Measurements from ENCODE around the gene PREX1. TPM values are rescaled to one million over a fixed set of nuclear protein-coding genes. Genes with fewer than 3 reads are reported as not detected.

The PREX1 gene
- total RNA-seq, 1 donor from 2014 or later, result 17.7 TPM

DNA sequence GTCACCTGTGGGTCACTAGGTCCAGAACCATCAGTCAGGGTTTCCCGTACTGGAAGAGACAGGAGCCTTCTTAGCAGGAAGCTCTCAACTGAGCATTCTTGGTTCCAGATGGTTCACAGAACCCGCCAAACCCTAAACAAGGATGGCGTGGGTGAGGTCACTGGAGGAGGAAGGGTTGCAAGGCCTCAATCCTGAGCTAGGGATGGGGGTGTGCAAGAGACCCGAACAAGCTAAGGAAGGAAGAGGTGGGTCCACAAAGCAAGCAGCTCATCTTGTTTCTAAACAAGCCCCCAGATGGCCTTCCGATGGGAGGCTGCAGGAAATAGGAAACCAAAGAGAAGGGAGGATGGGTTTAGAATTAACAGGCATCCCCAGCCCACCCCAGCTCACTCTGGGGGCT is 92.7 kb downstream of the PREX1 start:
- TF ChIP-seq POLR2AphosphoS5 (IDR thresholded peaks at IDR 0.05; ENCODE audit: insufficient read depth in 1 of 2, low read depth in 1 of 2) (no peak), POLR2A (IDR thresholded peaks at IDR 0.05) (no peak)
- TF ChIP-seq, protein P1, sequence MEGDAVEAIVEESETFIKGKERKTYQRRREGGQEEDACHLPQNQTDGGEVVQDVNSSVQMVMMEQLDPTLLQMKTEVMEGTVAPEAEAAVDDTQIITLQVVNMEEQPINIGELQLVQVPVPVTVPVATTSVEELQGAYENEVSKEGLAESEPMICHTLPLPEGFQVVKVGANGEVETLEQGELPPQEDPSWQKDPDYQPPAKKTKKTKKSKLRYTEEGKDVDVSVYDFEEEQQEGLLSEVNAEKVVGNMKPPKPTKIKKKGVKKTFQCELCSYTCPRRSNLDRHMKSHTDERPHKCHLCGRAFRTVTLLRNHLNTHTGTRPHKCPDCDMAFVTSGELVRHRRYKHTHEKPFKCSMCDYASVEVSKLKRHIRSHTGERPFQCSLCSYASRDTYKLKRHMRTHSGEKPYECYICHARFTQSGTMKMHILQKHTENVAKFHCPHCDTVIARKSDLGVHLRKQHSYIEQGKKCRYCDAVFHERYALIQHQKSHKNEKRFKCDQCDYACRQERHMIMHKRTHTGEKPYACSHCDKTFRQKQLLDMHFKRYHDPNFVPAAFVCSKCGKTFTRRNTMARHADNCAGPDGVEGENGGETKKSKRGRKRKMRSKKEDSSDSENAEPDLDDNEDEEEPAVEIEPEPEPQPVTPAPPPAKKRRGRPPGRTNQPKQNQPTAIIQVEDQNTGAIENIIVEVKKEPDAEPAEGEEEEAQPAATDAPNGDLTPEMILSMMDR (IDR thresholded peaks at IDR 0.05), result no peak
- intact Hi-C loops (cut with DNase I), result no loop called here
- Histone ChIP-seq H3K4me1 (peaks cover 4% of the 10 kb centered on the region), H3K27ac (no peak overlapping the region), H3K27me3 (no peaks in the 10 kb centered on the region), H3K4me3 (no peak overlapping the region), H3K9me3 (no peaks in the 10 kb centered on the region), H3K36me3 (no peaks in the 10 kb centered on the region)
- DNase-seq (ENCODE audit: extremely low spot score in 2 of 2), result no peak

DNA sequence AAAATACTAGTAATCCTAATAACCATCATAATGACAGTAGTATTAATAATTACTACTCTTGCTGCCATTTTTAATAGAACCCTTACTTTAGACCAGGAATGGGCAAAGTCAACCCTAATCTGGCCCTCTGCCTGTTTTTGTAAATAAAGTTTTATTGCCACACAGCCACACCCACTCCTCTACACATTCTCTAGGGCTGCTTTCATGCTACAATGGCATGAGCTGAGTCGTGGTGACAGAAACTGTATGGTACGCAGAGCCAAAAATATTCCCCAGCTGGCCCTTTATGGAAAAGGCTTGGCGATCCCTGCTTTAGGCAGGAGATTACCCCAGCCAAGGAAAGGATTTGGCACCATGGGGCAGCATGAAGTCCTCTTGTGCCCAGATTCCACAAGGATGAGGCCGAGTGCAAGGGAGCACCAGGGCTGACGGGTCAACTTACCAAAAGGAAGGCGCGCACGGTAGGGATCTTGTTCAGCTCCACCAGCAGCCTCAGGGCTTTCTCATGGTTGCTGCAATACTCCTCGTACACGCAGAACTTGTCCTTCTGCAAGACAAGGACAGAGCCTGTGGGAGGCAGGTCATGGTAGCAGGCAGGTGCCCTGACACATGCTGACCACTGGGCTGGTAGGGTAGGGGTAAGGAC is 93.6 kb downstream of the PREX1 start:
- DNase-seq (ENCODE audit: extremely low spot score in 2 of 2), result no peak
- no peak overlapping the region for H3K4me3 ChIP-seq
- no peak for TF ChIP-seq POLR2AphosphoS5 (IDR thresholded peaks at IDR 0.05; ENCODE audit: insufficient read depth in 1 of 2, low read depth in 1 of 2)
- TF ChIP-seq, protein P1 (IDR thresholded peaks at IDR 0.05), result no peak
- TF ChIP-seq POLR2A (IDR thresholded peaks at IDR 0.05), result no peak
- no peaks in the 10 kb centered on the region for H3K9me3 ChIP-seq
- H3K27ac ChIP-seq, result no peak overlapping the region
- intact Hi-C loops (cut with DNase I), result no loop called here
- no peaks in the 10 kb centered on the region for H3K27me3 ChIP-seq
- no peaks in the 10 kb centered on the region for H3K36me3 ChIP-seq
- H3K4me1 ChIP-seq, result peaks cover 4% of the 10 kb centered on the region

DNA sequence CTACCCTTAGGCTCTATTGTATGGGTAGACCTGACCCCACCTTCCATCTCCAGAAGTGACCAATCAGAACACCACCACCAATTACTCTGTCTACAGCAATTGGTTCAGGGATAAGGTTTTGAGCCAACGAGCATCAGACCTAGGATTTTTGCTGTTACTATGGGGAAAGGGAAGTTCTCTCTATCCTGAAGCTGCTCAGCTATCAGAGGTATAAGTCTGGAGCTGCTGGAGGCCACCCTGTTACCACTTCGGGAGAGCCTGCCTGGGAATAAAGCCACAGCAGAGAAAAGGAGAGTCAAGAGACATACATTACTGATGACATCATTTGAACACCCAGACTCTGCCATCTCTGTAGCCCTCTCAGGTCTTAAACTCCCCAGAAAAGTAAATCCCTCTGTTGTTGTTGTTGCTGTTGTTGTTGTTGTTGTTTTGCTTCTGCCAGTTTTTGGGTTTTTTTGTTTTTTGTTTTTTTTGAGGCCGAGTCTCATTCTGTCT is 94.5 kb downstream of the PREX1 start:
- H3K4me1 ChIP-seq, result peaks cover under 1% of the 10 kb centered on the region
- no peak for TF ChIP-seq POLR2AphosphoS5 (IDR thresholded peaks at IDR 0.05; ENCODE audit: insufficient read depth in 1 of 2, low read depth in 1 of 2)
- TF ChIP-seq, protein P1 (IDR thresholded peaks at IDR 0.05), result no peak
- TF ChIP-seq POLR2A (IDR thresholded peaks at IDR 0.05), result no peak

DNA sequence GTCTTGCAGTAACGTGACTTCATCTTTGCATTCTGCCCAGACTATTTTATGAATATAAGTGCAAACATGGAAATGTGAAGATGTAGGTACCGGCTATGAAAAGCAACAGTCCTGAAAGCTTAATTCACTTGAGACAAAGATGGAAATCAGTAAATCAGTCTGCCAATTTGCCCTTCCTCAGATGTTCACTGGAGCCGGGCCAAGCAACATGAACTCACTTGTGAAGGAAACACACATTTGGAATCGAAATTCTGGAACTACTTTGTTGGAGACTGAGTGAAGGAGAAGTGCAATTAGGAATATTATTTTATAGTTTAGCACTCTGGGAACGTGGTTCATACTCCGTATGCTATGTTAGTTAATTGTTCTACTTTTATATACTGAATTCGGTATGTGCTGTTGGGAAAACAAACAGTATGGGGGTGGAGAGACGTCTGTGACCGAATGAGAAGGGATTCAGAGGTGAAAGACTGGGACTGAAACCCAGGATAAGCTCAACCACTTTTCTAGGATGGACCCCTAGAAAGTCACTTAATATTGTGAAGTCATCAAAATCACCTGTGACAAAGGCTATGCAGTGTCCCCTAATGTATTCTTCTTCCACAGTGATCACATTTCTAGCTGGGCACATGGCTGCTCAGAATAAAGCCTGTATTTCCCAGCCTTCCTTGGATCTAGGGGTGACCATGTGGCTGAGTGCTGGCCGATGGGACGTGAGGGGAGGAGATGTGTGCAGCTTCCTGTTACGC is 95.5 kb downstream of the PREX1 start:
- TF ChIP-seq, protein P1 (IDR thresholded peaks at IDR 0.05), result no peak
- TF ChIP-seq POLR2AphosphoS5 (IDR thresholded peaks at IDR 0.05; ENCODE audit: insufficient read depth in 1 of 2, low read depth in 1 of 2), result no peak
- TF ChIP-seq POLR2A (IDR thresholded peaks at IDR 0.05), result no peak
- intact Hi-C loops (cut with DNase I), result no loop called here
- H3K27me3 ChIP-seq, result no peaks in the 10 kb centered on the region

More for the DNA sequence above, 94.5 kb downstream of the PREX1 start:
- no peak for DNase-seq (ENCODE audit: extremely low spot score in 2 of 2)
- no peak overlapping the region for H3K4me3 ChIP-seq
- no peak overlapping the region for H3K27ac ChIP-seq
- no peaks in the 10 kb centered on the region for H3K9me3 ChIP-seq
- intact Hi-C loops (cut with DNase I), result no loop called here
- no peaks in the 10 kb centered on the region for H3K36me3 ChIP-seq
- no peaks in the 10 kb centered on the region for H3K27me3 ChIP-seq

DNA sequence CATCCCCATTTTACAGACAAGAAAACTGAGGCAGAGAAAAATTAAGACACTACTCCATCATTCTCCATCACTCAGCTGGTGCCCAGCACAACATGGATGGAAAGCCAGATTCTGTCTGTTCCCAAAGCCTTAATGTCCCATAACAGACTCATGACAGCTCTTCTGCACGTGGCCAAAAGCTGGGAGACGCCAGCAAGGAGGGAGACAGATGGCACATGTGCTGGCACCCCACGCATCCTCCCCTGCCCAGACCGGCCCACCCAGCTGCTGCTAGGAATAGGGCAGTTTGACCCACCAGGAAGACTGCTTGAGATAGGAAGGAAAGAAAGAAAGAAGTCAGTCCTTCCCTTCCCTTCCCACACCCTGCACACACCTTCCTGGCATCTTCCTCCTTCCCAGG is 96.3 kb downstream of the PREX1 start:
- no peaks in the 10 kb centered on the region for H3K9me3 ChIP-seq
- intact Hi-C loops (cut with DNase I), result no loop called here
- TF ChIP-seq, protein P1 (IDR thresholded peaks at IDR 0.05), result no peak
- no peak for TF ChIP-seq POLR2AphosphoS5 (IDR thresholded peaks at IDR 0.05; ENCODE audit: insufficient read depth in 1 of 2, low read depth in 1 of 2)
- TF ChIP-seq POLR2A (IDR thresholded peaks at IDR 0.05), result no peak
- no peak overlapping the region for H3K27ac ChIP-seq
- DNase-seq (ENCODE audit: extremely low spot score in 2 of 2), result no peak
- no peaks in the 10 kb centered on the region for H3K27me3 ChIP-seq
- H3K4me3 ChIP-seq, result no peak overlapping the region
- no peaks in the 10 kb centered on the region for H3K36me3 ChIP-seq
- H3K4me1 ChIP-seq, result no peaks in the 10 kb centered on the region

More for the DNA sequence above, 95.5 kb downstream of the PREX1 start:
- no peak overlapping the region for H3K4me3 ChIP-seq
- no peaks in the 10 kb centered on the region for H3K36me3 ChIP-seq
- H3K27ac ChIP-seq, result no peak overlapping the region
- no peaks in the 10 kb centered on the region for H3K4me1 ChIP-seq
- H3K9me3 ChIP-seq, result no peaks in the 10 kb centered on the region
- DNase-seq (ENCODE audit: extremely low spot score in 2 of 2), result no peak

Data from vagina (tissue), 2 donors.